ENCODE data around the gene ZBTB16. TPM values are rescaled to one million over a fixed set of nuclear protein-coding genes. Genes with fewer than 3 reads are reported as not detected.

The ZBTB16 gene
- total and polyA plus RNA-seq, 12 donors: 7.9 to 119 (median 53.2) TPM

DNA sequence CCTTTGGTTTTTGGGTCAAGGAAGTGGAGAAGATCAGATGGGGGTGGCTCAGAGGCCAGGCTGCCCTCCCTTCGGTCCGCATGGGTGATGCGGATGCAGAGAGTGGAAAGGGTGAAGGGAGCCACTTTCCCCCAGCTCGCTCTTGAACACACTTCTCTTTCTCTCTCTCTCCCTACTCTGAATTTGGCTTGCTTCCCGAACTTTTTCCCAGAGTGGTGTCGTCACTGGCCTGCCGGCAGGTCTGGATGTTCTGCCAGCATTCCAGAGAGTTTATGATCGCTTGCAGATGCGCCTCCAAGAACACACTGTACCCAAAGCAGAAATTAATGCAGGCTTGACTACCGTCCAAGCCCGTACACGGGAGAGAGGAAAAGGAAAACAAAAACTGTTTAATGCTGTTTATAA lies 103.2 kb downstream of the ZBTB16 start:
- intact Hi-C loops (cut with DNase I): no loop called here
- TF ChIP-seq, protein P1, sequence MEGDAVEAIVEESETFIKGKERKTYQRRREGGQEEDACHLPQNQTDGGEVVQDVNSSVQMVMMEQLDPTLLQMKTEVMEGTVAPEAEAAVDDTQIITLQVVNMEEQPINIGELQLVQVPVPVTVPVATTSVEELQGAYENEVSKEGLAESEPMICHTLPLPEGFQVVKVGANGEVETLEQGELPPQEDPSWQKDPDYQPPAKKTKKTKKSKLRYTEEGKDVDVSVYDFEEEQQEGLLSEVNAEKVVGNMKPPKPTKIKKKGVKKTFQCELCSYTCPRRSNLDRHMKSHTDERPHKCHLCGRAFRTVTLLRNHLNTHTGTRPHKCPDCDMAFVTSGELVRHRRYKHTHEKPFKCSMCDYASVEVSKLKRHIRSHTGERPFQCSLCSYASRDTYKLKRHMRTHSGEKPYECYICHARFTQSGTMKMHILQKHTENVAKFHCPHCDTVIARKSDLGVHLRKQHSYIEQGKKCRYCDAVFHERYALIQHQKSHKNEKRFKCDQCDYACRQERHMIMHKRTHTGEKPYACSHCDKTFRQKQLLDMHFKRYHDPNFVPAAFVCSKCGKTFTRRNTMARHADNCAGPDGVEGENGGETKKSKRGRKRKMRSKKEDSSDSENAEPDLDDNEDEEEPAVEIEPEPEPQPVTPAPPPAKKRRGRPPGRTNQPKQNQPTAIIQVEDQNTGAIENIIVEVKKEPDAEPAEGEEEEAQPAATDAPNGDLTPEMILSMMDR (IDR thresholded peaks at IDR 0.05): no peak
- peak; percentile 55 to 88 for TF ChIP-seq POLR2A (IDR thresholded peaks at IDR 0.05)
- peaks cover 93% of the 10 kb centered on the region in 2 donors for H3K4me1 ChIP-seq (replicated peaks in 1 of 2)
- no peak overlapping the region for H3K4me3 ChIP-seq
- H3K27ac ChIP-seq: peak overlapping the region; percentile 95 to 99 (median 98)
- DNase-seq: peak; percentile 94 to 99 (median 96)
- 2 to 13% (median 5%) methylated on average over 12 of the region's 12 CpGs for WGBS, 4 donors
- no peaks in the 10 kb centered on the region for H3K9me3 ChIP-seq (replicated peaks in 1 of 3)
- H3K27me3 ChIP-seq: no peaks in the 10 kb centered on the region
- no peaks in the 10 kb centered on the region for H3K36me3 ChIP-seq (replicated peaks in 1 of 2)

DNA sequence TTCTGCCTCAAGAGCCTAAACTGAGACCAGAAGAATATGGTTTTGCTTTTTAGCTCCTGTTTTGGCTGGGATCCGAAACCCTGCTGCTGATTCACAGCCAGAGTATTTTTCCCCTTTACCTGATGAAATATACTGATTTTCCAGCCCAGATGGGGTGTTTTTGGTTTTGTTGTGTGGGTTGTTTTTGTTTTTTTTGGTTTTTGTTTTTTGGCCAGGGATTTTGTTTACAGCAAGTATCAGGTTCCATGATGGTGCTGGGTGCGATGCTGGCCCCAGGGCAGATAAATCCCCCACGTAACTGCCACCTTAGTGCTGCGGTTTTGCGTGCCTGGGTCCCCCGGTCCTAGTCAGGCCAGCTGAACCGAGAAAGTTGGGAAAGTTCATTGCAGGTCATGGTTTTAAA lies 103.7 kb downstream of the ZBTB16 start:
- peak in 5 of 7 donors; percentile 60 to 78 (median 71) for DNase-seq
- intact Hi-C loops (cut with DNase I): no loop called here
- no peaks in the 10 kb centered on the region for H3K9me3 ChIP-seq (replicated peaks in 1 of 3)
- peak overlapping the region; percentile 95 to 99 (median 98) for H3K27ac ChIP-seq
- H3K27me3 ChIP-seq: no peaks in the 10 kb centered on the region
- 15 to 19% (median 19%) methylated on average over 7 of the region's 7 CpGs for WGBS, 4 donors
- H3K36me3 ChIP-seq (replicated peaks in 1 of 2): no peaks in the 10 kb centered on the region
- peak overlapping the region in 1 of 4 donors; percentile 9 for H3K4me3 ChIP-seq
- H3K4me1 ChIP-seq (replicated peaks in 1 of 2): peaks cover 93 to 95% of the 10 kb centered on the region in 2 donors
- TF ChIP-seq POLR2A (IDR thresholded peaks at IDR 0.05): no peak
- TF ChIP-seq, protein P1 (IDR thresholded peaks at IDR 0.05): no peak

DNA sequence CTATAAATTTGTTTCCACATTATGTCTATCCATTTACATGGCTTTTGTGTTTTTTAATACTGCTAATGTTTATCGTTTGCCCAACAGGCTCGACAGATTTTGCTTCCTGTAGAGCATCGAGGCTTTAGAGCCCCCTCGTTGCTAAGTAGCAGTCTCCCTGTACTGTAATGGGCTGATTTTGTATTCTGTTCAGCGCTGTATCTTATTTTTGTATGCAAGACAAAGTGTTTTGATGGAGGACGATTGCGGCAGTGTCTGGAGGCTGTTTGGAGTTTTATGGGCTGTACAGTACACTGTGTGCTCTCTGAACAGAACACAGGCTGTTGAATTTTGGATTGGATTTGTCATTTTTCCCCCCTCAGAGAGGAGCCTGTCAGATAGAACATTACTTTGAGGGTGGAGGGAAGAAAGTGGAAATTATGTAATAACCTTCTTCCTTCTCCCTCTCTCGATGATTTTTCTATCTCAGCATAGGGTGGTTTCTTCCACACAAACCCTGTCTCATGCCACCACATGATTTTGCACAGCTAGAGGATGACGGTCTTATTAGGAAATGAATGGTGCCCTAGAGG lies 104.4 kb downstream of the ZBTB16 start:
- Histone ChIP-seq H3K36me3 (replicated peaks in 1 of 2) (no peaks in the 10 kb centered on the region), H3K27me3 (no peaks in the 10 kb centered on the region), H3K4me1 (replicated peaks in 1 of 2) (peaks cover 93 to 95% of the 10 kb centered on the region in 2 donors), H3K27ac (peak overlapping the region; percentile 95 to 99 (median 98)), H3K4me3 (peak overlapping the region in 1 of 4 donors; percentile 9), H3K9me3 (replicated peaks in 1 of 3) (no peaks in the 10 kb centered on the region)
- DNase-seq: peak in 1 of 7 donors; percentile 89
- intact Hi-C loops (cut with DNase I): no loop called here
- TF ChIP-seq, protein P1 (IDR thresholded peaks at IDR 0.05): no peak
- TF ChIP-seq POLR2A (IDR thresholded peaks at IDR 0.05): no peak
- 38 to 49% (median 44%) methylated on average over 9 of the region's 9 CpGs for WGBS, 4 donors

DNA sequence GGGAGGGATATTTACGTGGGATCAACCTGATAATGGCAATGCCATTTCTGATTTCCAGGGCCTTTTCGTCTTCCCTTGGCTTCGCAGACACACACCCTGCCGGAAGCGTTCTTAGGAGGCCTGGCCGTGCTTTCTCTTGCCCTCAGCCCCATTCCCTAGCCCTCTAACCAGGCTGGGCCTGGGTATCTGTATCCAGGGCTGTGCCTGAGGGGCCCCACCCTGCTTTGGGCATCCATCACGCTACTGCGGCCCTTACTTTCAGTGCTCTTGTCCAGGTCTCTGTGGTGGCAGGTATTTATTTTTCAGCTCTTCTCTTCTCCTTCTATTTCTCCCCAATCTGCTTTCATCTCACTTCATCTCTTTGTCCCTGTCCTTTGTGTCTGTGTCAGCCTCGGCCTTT lies 105.0 kb downstream of the ZBTB16 start:
- TF ChIP-seq, protein P1 (IDR thresholded peaks at IDR 0.05): no peak
- no peak for TF ChIP-seq POLR2A (IDR thresholded peaks at IDR 0.05)
- Histone ChIP-seq H3K4me1 (replicated peaks in 1 of 2) (peaks cover 93 to 95% of the 10 kb centered on the region in 2 donors), H3K27me3 (no peaks in the 10 kb centered on the region), H3K4me3 (no peak overlapping the region), H3K36me3 (replicated peaks in 1 of 2) (no peaks in the 10 kb centered on the region), H3K9me3 (replicated peaks in 1 of 3) (no peaks in the 10 kb centered on the region), H3K27ac (peak overlapping the region; percentile 95 to 99 (median 98))
- DNase-seq: peak in 1 of 7 donors; percentile 13
- WGBS, 4 donors: 89 to 94% (median 91%) methylated on average over 9 of the region's 9 CpGs
- intact Hi-C loops (cut with DNase I): no loop called here

All from adrenal gland (tissue), 12 donors.